ENCODE data around the gene RALGPS1.

RALGPS1 gene

GRCh38 chr9:127105805-127106465 is 191.4 kb downstream of the RALGPS1 start:
- no peak overlapping the region for H3K27ac ChIP-seq (ENCODE audit: low read length)
- no peaks in the 10 kb centered on the region for H4K20me1 ChIP-seq (ENCODE audit: insufficient read depth, low read length)
- no peaks in the 10 kb centered on the region for H3F3A ChIP-seq (ENCODE audit: insufficient read depth, low read length)
- TF ChIP-seq EZH2phosphoT487 (IDR thresholded peaks at IDR 0.05; ENCODE audit: low read length) = no peak
- no peak for TF ChIP-seq EZH2 (optimal IDR thresholded peaks at IDR 0.05; ENCODE audit: low read depth, low read length)
- no peak for TF ChIP-seq CTCF (IDR thresholded peaks at IDR 0.05; ENCODE audit: low read length)
- no peaks in the 10 kb centered on the region for H3K9me3 ChIP-seq (replicated peaks; ENCODE audit: insufficient read depth, low read length)
- no peaks in the 10 kb centered on the region for H3K27me3 ChIP-seq (replicated peaks; ENCODE audit: insufficient read depth, low read length)
- no peaks in the 10 kb centered on the region for H3K9me2 ChIP-seq (replicated peaks; ENCODE audit: insufficient read depth, low read length)
- DNase-seq = no peak
- no peak overlapping the region for H3K9ac ChIP-seq (ENCODE audit: low read length)
- no peaks in the 10 kb centered on the region for H3K36me3 ChIP-seq (replicated peaks; ENCODE audit: insufficient read depth, low read length)
- no peak overlapping the region for H2AFZ ChIP-seq (ENCODE audit: low read length)
- H3K79me2 ChIP-seq (ENCODE audit: low read length) = no peaks in the 10 kb centered on the region
- H3K4me2 ChIP-seq (ENCODE audit: low read depth, low read length) = no peak overlapping the region
- H3K4me3 ChIP-seq (ENCODE audit: low read length) = no peak overlapping the region
- H3K4me1 ChIP-seq (ENCODE audit: low read length) = no peaks in the 10 kb centered on the region

GRCh38 chr9:127106466-127106855 is 191.9 kb downstream of the RALGPS1 start:
- no peaks in the 10 kb centered on the region for H3K9me3 ChIP-seq (replicated peaks; ENCODE audit: insufficient read depth, low read length)
- no peak overlapping the region for H3K4me2 ChIP-seq (ENCODE audit: low read depth, low read length)
- no peak overlapping the region for H2AFZ ChIP-seq (ENCODE audit: low read length)
- no peaks in the 10 kb centered on the region for H3K4me1 ChIP-seq (ENCODE audit: low read length)
- H3K9me2 ChIP-seq (replicated peaks; ENCODE audit: insufficient read depth, low read length) = no peaks in the 10 kb centered on the region
- H3K9ac ChIP-seq (ENCODE audit: low read length) = no peak overlapping the region
- DNase-seq = no peak
- H3K36me3 ChIP-seq (replicated peaks; ENCODE audit: insufficient read depth, low read length) = no peaks in the 10 kb centered on the region
- TF ChIP-seq EZH2phosphoT487 (IDR thresholded peaks at IDR 0.05; ENCODE audit: low read length) = no peak
- TF ChIP-seq EZH2 (optimal IDR thresholded peaks at IDR 0.05; ENCODE audit: low read depth, low read length) = no peak
- TF ChIP-seq CTCF (IDR thresholded peaks at IDR 0.05; ENCODE audit: low read length) = no peak
- H4K20me1 ChIP-seq (ENCODE audit: insufficient read depth, low read length) = no peaks in the 10 kb centered on the region
- H3K27me3 ChIP-seq (replicated peaks; ENCODE audit: insufficient read depth, low read length) = no peaks in the 10 kb centered on the region
- H3K4me3 ChIP-seq (ENCODE audit: low read length) = no peak overlapping the region
- no peaks in the 10 kb centered on the region for H3K79me2 ChIP-seq (ENCODE audit: low read length)
- no peak overlapping the region for H3K27ac ChIP-seq (ENCODE audit: low read length)
- H3F3A ChIP-seq (ENCODE audit: insufficient read depth, low read length) = no peaks in the 10 kb centered on the region

GRCh38 chr9:127107171-127107928 is 192.8 kb downstream of the RALGPS1 start:
- H3K4me2 ChIP-seq (ENCODE audit: low read depth, low read length) = no peak overlapping the region
- TF ChIP-seq EZH2 (optimal IDR thresholded peaks at IDR 0.05; ENCODE audit: low read depth, low read length) (no peak), EZH2phosphoT487 (IDR thresholded peaks at IDR 0.05; ENCODE audit: low read length) (no peak), CTCF (IDR thresholded peaks at IDR 0.05; ENCODE audit: low read length) (no peak)
- H3K9me2 ChIP-seq (replicated peaks; ENCODE audit: insufficient read depth, low read length) = no peaks in the 10 kb centered on the region
- no peaks in the 10 kb centered on the region for H3F3A ChIP-seq (ENCODE audit: insufficient read depth, low read length)
- H3K4me1 ChIP-seq (ENCODE audit: low read length) = no peaks in the 10 kb centered on the region
- no peak overlapping the region for H2AFZ ChIP-seq (ENCODE audit: low read length)
- no peak overlapping the region for H3K4me3 ChIP-seq (ENCODE audit: low read length)
- no peaks in the 10 kb centered on the region for H3K36me3 ChIP-seq (replicated peaks; ENCODE audit: insufficient read depth, low read length)
- H3K27me3 ChIP-seq (replicated peaks; ENCODE audit: insufficient read depth, low read length) = no peaks in the 10 kb centered on the region
- H3K9ac ChIP-seq (ENCODE audit: low read length) = no peak overlapping the region
- no peaks in the 10 kb centered on the region for H4K20me1 ChIP-seq (ENCODE audit: insufficient read depth, low read length)
- no peaks in the 10 kb centered on the region for H3K9me3 ChIP-seq (replicated peaks; ENCODE audit: insufficient read depth, low read length)
- DNase-seq = no peak
- H3K27ac ChIP-seq (ENCODE audit: low read length) = no peak overlapping the region
- no peaks in the 10 kb centered on the region for H3K79me2 ChIP-seq (ENCODE audit: low read length)
